Tibial artery (tissue), 4 donors: ENCODE measurements around the gene PCDH17.

Experiments
- DNase-seq, 2 donors: peaks; one replicate each; pipeline ENCODE4 v3.0.0-alpha.2; 2019
- H3K27ac ChIP-seq, 2 donors: fragments of 200-600 bp; sonication (generic) in 1 of 2; 1 replicate in 1 of 2; 2 replicates in 1 of 2; pipeline ENCODE4 v1.5.1; 2018 to 2019; ENCODE audit warnings: mild to moderate bottlenecking in 1 of 2
- H3K27me3 ChIP-seq, 2 donors: fragments of 200-600 bp; sonication (generic) in 1 of 2; one replicate each; pipeline versions ENCODE4 v1.5.1 to v1.6.0; 2016 to 2019
- H3K36me3 ChIP-seq, 3 donors: fragments of 200-600 bp; sonication (generic) in 2 of 3; one replicate each; pipeline ENCODE4 v1.5.1; 2016 to 2019; ENCODE audit warnings: mild to moderate bottlenecking in 2 of 3
- H3K4me1 ChIP-seq, 4 donors: fragments of 200-600 bp; sonication (generic) in 2 of 4; 1 replicate in 3 of 4; 2 replicates in 1 of 4; pipeline ENCODE4 v1.5.1; 2016 to 2019
- H3K4me3 ChIP-seq, 2 donors: fragments of 200-600 bp; sonication (generic) in 1 of 2; 1 replicate in 1 of 2; 2 replicates in 1 of 2; pipeline ENCODE4 v1.5.1; 2018 to 2019; ENCODE audit warnings: mild to moderate bottlenecking in 2 of 2
- H3K9me3 ChIP-seq, 3 donors: fragments of 200-600 bp; sonication (generic) in 1 of 3; one replicate each; pipeline ENCODE4 v1.5.1; 2016 to 2019
- CTCF ChIP-seq, 2 experiments: fragments of 200-600 bp in 1 of 2; fragments of 450-650 bp in 1 of 2; IDR thresholded peaks; one replicate each; pipeline ENCODE4 v1.5.1; 2017 to 2019; ENCODE audit warnings: antibody characterized with exemption in 2 of 2, mild to moderate bottlenecking in 1 of 2, moderate library complexity in 1 of 2
- intact Hi-C: fragments of 100-400 bp; cut with DNase I; formaldehyde crosslinking; loops from one replicate; pipeline ENCODE4 v1.15.0; 2023; ENCODE audit warnings: low total_unique reads

The PCDH17 gene

DNA sequence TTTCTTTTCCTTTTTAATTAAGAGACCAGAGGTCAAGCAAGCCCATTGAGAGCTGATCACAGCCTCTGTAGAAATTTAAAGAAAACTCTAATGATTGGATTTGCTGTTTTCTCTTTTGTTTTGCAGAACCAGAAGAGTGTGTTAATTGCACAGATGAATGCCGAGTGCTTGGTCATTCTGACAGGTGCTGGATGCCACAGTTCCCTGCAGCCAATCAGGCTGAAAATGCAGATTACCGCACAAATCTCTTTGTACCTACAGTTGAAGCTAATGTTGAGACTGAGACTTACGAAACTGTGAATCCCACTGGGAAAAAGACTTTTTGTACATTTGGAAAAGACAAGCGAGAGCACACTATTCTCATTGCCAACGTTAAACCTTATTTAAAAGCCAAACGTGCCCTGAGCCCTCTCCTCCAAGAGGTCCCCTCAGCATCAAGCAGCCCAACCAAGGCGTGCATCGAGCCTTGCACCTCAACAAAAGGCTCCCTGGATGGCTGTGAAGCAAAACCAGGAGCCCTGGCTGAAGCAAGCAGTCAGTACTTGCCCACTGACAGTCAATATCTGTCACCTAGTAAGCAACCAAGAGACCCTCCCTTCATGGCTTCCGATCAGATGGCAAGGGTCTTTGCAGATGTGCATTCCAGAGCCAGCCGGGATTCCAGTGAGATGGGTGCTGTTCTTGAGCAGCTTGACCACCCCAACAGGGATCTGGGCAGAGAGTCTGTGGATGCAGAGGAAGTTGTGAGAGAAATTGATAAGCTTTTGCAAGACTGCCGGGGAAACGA, 93.1 kb downstream of the PCDH17 start:
- TF ChIP-seq CTCF (IDR thresholded peaks at IDR 0.05) = no peak
- intact Hi-C loops = no loop called here
- H3K27me3 ChIP-seq = no peaks in the 10 kb centered on the region

GRCh38 chr13:57725480-57725879, 93.9 kb downstream of the PCDH17 start:
- no peak for DNase-seq
- H3K27me3 ChIP-seq = no peaks in the 10 kb centered on the region
- H3K36me3 ChIP-seq = no peaks in the 10 kb centered on the region
- H3K27ac ChIP-seq = no peak overlapping the region
- no peaks in the 10 kb centered on the region for H3K4me1 ChIP-seq
- intact Hi-C loops = no loop called here
- H3K4me3 ChIP-seq = no peak overlapping the region
- H3K9me3 ChIP-seq = no peaks in the 10 kb centered on the region
- no peak for TF ChIP-seq CTCF (IDR thresholded peaks at IDR 0.05)

More for the DNA sequence above, 93.1 kb downstream of the PCDH17 start:
- no peaks in the 10 kb centered on the region for H3K36me3 ChIP-seq
- no peaks in the 10 kb centered on the region for H3K4me1 ChIP-seq
- DNase-seq = no peak
- no peak overlapping the region for H3K27ac ChIP-seq
- no peaks in the 10 kb centered on the region for H3K9me3 ChIP-seq
- H3K4me3 ChIP-seq = no peak overlapping the region

- no peaks in the 10 kb centered on the region for H3K4me1 ChIP-seq
- no peak for TF ChIP-seq CTCF (IDR thresholded peaks at IDR 0.05)
- no peaks in the 10 kb centered on the region for H3K36me3 ChIP-seq
- H3K27me3 ChIP-seq = no peaks in the 10 kb centered on the region
- DNase-seq = no peak
- H3K9me3 ChIP-seq = no peaks in the 10 kb centered on the region
- H3K27ac ChIP-seq = no peak overlapping the region
- intact Hi-C loops = no loop called here
- H3K4me3 ChIP-seq = no peak overlapping the region
Observed at GRCh38 chr13:57726981-57727380, 95.4 kb downstream of the PCDH17 start.

DNA sequence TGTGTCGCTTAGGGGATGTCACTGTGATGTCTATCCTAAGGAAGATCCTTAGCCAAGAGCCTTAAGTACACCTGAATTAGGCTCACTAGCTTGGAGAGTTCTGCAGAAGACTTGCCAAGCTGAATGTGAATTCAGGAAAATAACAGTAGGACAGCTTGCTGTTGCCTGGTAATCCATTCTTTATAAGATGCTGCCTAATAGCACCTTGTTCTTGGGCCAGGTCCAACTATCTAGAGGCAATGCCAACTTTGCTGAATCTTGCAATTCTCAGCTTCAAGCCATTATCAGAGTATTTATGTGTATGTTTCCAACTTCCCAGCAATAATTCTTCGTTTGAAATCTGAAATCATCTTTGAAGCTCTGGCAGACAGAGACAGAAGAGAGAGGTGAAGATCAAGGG, 102.8 kb downstream of the PCDH17 start:
- Histone ChIP-seq H3K27me3 (no peaks in the 10 kb centered on the region), H3K27ac (no peak overlapping the region), H3K4me3 (no peak overlapping the region), H3K9me3 (no peaks in the 10 kb centered on the region), H3K4me1 (no peaks in the 10 kb centered on the region), H3K36me3 (no peaks in the 10 kb centered on the region)
- no peak for TF ChIP-seq CTCF (IDR thresholded peaks at IDR 0.05)
- intact Hi-C loops = no loop called here
- no peak for DNase-seq

DNA sequence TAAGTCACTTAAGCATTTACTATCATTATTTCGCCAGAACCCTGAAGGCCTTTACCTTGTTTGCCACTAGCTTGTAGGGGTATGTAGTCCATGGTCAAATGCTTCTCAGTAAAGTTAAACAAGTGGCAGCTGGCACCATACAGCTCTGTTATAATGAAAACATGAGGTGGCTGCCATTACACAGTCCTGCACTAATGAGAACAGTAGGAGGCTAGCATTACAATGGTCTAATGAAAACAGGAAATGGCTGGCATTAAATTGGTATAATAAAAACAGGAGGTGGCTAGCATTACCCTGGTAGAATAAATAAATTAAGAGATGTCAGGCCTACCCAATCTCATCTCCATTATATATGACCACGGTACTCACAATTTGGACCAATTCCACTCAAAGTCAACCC, 107.5 kb downstream of the PCDH17 start:
- intact Hi-C loops = no loop called here
- Histone ChIP-seq H3K36me3 (no peaks in the 10 kb centered on the region), H3K4me3 (no peak overlapping the region), H3K27me3 (no peaks in the 10 kb centered on the region), H3K4me1 (no peaks in the 10 kb centered on the region), H3K27ac (no peak overlapping the region), H3K9me3 (no peaks in the 10 kb centered on the region)
- DNase-seq = no peak
- TF ChIP-seq CTCF (IDR thresholded peaks at IDR 0.05) = no peak
